ENCODE results near the gene CFD.
"Not testable (repeated sequence)": the region's sequence is repeated elsewhere in the genome, so short reads cannot be mapped to it uniquely, and the experiment has no call there.

Gene CFD

GRCh38 chr19:825897-826644, 33.4 kb upstream of the CFD start:
- DNase-seq (ENCODE audit: low read depth) = no peak

GRCh38 chr19:827314-827709, 32.2 kb upstream of the CFD start:
- no peak for DNase-seq (ENCODE audit: low read depth)

GRCh38 chr19:827710-828321, 31.6 kb upstream of the CFD start, which contains the start of gene AZU1:
TSS of gene AZU1 (plus strand) at chr19:827837. CDS start at chr19:827847, 10 bp downstream.
- no peak for DNase-seq (ENCODE audit: low read depth)

GRCh38 chr19:829129-829758, 30.2 kb upstream of the CFD start:
- no peak for DNase-seq (ENCODE audit: low read depth)

GRCh38 chr19:831407-832369, 27.8 kb upstream of the CFD start:
- DNase-seq (ENCODE audit: low read depth) = no peak

- no peak for DNase-seq (ENCODE audit: low read depth)
These were observed 25.2 kb upstream of the CFD start for GRCh38 chr19:834216-834615.

- DNase-seq (ENCODE audit: low read depth) = no peak
These were observed 24.2 kb upstream of the CFD start for GRCh38 chr19:835210-835810.

GRCh38 chr19:840519-841206, 18.8 kb upstream of the CFD start, which contains the start of gene PRTN3:
TSS of gene PRTN3 (plus strand) at chr19:840999. CDS start at chr19:841009, 10 bp downstream.
- DNase-seq (ENCODE audit: low read depth) = no peak

GRCh38 chr19:842802-843179, 16.7 kb upstream of the CFD start:
- not testable (repeated sequence) for DNase-seq (ENCODE audit: low read depth)

- no peak for DNase-seq (ENCODE audit: low read depth)
These were observed 16.2 kb upstream of the CFD start for GRCh38 chr19:843180-843835.

GRCh38 chr19:843836-844545, 15.5 kb upstream of the CFD start:
- no peak for DNase-seq (ENCODE audit: low read depth)

- DNase-seq (ENCODE audit: low read depth) = no peak
These were observed 14.9 kb upstream of the CFD start for GRCh38 chr19:844546-844971.

GRCh38 chr19:845707-846521, 13.6 kb upstream of the CFD start:
- DNase-seq (ENCODE audit: low read depth) = no peak

- no peak for DNase-seq (ENCODE audit: low read depth)
These were observed 11.0 kb upstream of the CFD start for GRCh38 chr19:848386-848921.

- DNase-seq (ENCODE audit: low read depth) = not testable (repeated sequence)
These were observed 10.3 kb upstream of the CFD start for GRCh38 chr19:849195-849594.

GRCh38 chr19:850221-850978, 9.1 kb upstream of the CFD start:
- no peak for DNase-seq (ENCODE audit: low read depth)

GRCh38 chr19:850979-851335, 8.5 kb upstream of the CFD start:
- DNase-seq (ENCODE audit: low read depth) = no peak

Data from non-pigmented ciliary epithelial cell (primary cell).